Fibroblast of mammary gland (primary cell): Measurements from ENCODE around the gene TNS1.

ENCODE experiments used
- DNase-seq: peaks from one replicate; pipeline ENCODE4 v3.0.0-alpha.2; 2010; ENCODE audit warnings: low read depth
- H3K4me3 ChIP-seq: 2 replicates; pipeline ENCODE4 v1.5.1; 2011; ENCODE audit warnings: low read depth, mild to moderate bottlenecking, low read length, moderate library complexity; ENCODE audit not compliant: control insufficient read depth
- CTCF ChIP-seq: conservative IDR thresholded peaks from 2 replicates; pipeline ENCODE4 v1.5.1; 2011; ENCODE audit warnings: low read depth, low read length, inconsistent platforms; ENCODE audit not compliant: control insufficient read depth, insufficient read depth

Gene TNS1

GRCh38 chr2:217954469-217954868 lies 48.3 kb downstream of the TNS1 start:
- H3K4me3 ChIP-seq = no peak overlapping the region
- TF ChIP-seq CTCF = no peak
- DNase-seq = no peak

- TF ChIP-seq CTCF = no peak
- H3K4me3 ChIP-seq = no peak overlapping the region
- no peak for DNase-seq
Observed at GRCh38 chr2:217954051-217954450, 48.7 kb downstream of the TNS1 start.

- H3K4me3 ChIP-seq = no peak overlapping the region
- DNase-seq = no peak
- no peak for TF ChIP-seq CTCF
Observed at GRCh38 chr2:217953531-217953932, 49.3 kb downstream of the TNS1 start.

- DNase-seq = peak; percentile 35
- TF ChIP-seq CTCF = no peak
Observed at GRCh38 chr2:217953011-217953481, 49.7 kb downstream of the TNS1 start.

GRCh38 chr2:217952409-217952808 lies 50.4 kb downstream of the TNS1 start:
- no peak for DNase-seq
- no peak for TF ChIP-seq CTCF
- H3K4me3 ChIP-seq = no peak overlapping the region

More at GRCh38 chr2:217953011-217953481, 49.7 kb downstream of the TNS1 start:
- no peak overlapping the region for H3K4me3 ChIP-seq

- no peak for TF ChIP-seq CTCF
- DNase-seq = no peak
- no peak overlapping the region for H3K4me3 ChIP-seq
Observed at GRCh38 chr2:217951521-217952247, 51.1 kb downstream of the TNS1 start.
